CD4-positive, alpha-beta T cell treated with Interleukin-17A for 1 hour (primary cell): Measurements from ENCODE around the gene LRRC3C.
"Not testable (repeated sequence)": the region's sequence is repeated elsewhere in the genome, so short reads cannot be mapped to it uniquely, and the experiment has no call there.

ENCODE experiments used
- DNase-seq: peaks from one replicate; pipeline ENCODE4 v3.0.0-alpha.2; 2020

The LRRC3C gene, protein sequence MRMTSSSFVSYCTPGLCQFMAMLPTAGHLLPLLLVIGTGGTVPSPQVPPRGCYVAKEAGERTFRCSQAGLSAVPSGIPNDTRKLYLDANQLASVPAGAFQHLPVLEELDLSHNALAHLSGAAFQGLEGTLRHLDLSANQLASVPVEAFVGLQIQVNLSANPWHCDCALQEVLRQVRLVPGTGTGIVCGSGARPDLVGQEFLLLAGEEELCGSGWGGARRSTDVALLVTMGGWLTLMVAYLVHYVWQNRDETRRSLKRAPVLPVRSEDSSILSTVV

GRCh38 chr17:39927101-39927928 is at the start of gene LRRC3C, which contains the start of gene ORMDL3:
Gene LRRC3C (plus strand): TSS chr17:39927732. CDS start chr17:39941524, 13,792 bp downstream.
Gene ORMDL3 (minus strand): TSS chr17:39927601. CDS start chr17:39924203, 3,398 bp downstream.
- DNase-seq, result peak; percentile 92

GRCh38 chr17:39886102-39886501 is 41.4 kb upstream of the LRRC3C start:
- DNase-seq, result not testable (repeated sequence)

- DNase-seq, result no peak
Measured at GRCh38 chr17:39887078-39887477, 40.5 kb upstream of the LRRC3C start.

- no peak for DNase-seq
Measured at GRCh38 chr17:39889200-39889599, 38.3 kb upstream of the LRRC3C start.

DNA sequence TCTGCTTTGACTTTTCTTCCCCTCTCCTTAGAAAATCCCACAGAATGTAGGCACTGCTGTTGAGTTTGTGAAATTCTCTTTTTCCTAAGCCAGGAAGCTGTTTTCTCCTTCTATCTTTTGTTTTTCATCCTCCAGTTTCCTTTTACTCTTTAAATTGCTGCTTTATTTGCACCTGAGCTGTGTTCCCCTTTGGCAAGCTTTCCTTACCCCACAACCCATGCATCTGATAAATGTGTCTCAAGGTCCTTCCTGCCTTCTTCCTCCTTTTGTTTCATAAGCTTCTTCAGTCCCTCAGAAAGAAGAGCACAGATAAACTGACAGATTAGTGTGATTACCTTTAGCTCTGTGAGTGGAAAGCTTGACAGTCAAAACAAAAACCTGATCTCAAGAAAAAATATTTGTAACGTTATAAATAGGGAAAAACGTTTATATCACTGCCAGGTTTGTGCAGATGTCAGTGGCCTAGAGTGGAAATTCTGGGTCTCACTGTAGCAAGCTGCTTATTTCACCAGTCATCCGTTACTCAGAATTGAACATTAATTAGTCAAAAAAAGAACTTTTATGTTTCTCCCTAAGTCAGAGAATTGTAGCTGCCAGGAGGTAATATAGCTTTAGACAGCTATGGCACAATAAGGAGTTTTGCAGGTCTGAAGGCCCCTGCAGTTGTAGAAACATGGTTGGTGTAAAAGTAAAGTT is 32.7 kb upstream of the LRRC3C start:
- DNase-seq, result no peak

DNA sequence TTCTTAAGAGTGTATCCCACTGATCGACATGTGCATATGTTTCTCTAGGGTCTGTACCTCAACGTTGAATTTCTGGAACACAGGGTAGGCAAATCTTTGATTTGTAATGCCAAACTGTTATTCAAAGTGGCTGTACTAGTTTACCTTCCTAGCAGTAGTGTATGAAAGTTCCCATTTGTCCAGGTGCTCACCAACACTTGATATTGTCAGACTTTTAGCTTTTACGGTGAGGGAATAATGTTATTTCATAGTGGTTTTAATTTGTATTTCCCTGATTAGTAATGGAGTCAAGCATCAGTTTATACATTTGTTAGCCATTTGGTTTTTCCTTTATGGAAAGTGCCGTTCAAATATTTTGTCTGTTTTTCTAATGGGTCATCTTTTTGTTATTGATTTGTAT is 29.4 kb upstream of the LRRC3C start:
- DNase-seq, result no peak

- no peak for DNase-seq
Measured at GRCh38 chr17:39899215-39899614, 28.3 kb upstream of the LRRC3C start.

DNA sequence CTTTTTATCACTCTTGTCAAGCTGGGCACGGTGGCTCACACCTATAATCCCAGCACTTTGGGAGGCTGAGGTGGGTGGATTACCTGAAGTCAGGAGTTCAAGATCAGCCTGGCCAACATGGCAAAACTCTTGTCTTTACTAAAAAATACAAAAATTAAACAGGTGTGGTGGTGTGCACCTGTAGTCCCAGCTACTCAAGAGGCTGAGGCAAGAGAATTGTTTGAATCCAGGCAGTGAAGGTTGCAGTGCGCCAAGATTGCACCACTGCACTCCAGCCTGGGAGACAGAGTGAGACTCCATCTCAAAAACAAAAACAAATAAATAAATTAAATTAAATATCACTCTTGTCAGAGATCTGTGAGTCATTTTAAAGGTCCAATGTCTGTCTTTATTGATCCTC is 25.5 kb upstream of the LRRC3C start:
- DNase-seq, result not testable (repeated sequence)

- peak; percentile 21 for DNase-seq
Measured at GRCh38 chr17:39903158-39903884, 24.2 kb upstream of the LRRC3C start.

DNA sequence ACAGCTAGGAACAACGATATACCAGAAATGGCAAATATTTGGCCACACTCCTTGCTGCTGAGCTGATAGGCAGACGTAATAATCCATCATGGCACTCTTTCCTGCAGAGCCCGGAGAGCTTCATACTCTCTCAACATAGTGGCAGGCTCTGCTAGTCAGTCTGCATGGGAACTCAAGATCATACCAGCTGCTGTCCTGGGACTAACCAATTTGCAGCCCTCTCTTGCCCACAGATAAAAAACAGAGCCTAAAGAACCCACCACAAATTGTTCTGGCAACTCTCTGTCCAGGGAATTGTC is 22.6 kb upstream of the LRRC3C start:
- no peak for DNase-seq

GRCh38 chr17:39908789-39909352 is 18.7 kb upstream of the LRRC3C start:
- DNase-seq, result no peak

DNA sequence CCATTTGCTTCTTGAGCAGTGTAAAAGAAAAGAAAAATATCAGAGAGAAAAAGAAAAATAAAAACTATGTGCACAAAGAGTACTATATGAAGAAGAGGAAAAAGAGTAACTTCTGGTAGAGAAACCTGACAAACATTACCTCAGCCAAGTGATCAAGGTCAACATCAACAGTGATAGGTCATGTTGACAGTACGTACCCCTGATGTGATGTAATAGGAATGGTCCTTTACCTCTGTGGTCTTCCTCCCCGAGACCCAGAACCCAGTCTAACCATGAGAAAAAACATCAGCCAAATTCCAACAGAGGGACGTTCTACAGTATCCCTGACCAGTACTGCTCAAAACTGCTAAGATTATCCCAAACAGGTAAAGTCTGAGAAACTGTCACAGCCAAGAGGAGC is 13.5 kb upstream of the LRRC3C start:
- no peak for DNase-seq

DNA sequence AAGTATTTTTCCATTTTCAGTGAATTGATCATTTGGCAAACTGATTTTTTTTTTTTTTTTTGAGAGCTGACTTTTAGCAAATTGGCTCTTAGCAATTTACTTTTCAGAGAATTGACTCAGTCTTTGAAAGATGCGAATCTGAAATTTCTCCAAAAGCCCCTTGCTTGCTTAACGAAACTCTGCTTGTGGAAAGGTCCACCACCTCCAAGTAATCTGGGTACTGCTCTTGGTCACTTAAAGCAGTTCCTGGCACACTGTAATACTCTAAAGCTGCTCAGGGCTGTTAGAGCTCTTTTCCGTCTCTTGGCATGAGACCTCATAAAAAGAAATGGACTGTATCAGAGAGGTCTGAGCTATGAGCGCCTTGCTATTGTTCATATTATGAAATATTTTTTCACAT is 12.0 kb upstream of the LRRC3C start:
- no peak for DNase-seq

DNA sequence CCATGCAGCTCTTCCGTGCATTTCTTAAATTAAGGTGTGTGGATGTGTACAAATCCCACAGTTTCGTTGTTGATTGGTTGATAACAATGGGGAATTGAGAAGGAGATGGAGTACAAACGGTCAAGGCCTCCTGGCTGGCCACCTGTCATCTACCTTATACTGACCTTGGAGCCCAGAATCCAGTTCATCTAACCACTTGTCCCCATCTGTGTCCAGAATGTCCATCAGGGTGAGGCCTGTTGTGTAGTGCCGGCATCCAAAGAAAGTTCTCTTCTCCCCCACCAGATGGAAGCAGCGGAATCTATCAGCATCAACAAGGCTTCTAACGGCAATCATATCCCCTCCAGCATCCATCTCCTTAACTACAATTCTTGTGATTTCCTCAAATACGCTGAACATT is 10.6 kb upstream of the LRRC3C start:
- DNase-seq, result no peak

DNA sequence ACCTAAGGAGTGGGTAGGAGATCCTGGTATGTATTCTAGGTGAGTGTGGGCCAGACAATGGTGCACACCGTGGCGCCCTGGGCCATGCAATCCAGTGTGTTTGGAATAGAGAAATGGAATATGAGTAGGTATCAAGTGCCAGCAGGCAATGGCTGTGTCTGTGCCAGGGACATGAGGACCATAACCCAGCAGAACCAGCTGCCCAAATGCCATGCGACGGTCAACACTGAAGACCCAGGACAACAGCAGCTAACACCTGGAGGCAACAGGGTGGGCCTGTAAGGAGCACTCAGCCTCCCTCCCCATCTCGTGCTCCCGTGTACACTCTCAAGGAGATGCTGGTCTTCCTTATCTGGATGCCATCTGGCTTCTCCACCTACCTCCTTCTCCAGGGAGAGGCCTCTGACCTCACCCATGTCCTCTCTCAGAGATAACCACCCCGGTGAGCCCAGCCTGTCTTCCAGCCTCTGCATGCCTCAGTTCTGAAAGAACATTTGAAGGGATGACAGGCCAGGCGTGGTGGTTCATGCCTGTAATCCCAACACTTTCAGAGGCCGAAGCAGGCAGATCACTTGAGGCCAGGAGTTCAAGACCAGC is 8.3 kb upstream of the LRRC3C start:
- no peak for DNase-seq

- peak; percentile 54 for DNase-seq
Measured at GRCh38 chr17:39920218-39921210, 7.0 kb upstream of the LRRC3C start.

- DNase-seq, result peak; percentile 21
Measured at GRCh38 chr17:39921323-39921722, 6.2 kb upstream of the LRRC3C start.

DNA sequence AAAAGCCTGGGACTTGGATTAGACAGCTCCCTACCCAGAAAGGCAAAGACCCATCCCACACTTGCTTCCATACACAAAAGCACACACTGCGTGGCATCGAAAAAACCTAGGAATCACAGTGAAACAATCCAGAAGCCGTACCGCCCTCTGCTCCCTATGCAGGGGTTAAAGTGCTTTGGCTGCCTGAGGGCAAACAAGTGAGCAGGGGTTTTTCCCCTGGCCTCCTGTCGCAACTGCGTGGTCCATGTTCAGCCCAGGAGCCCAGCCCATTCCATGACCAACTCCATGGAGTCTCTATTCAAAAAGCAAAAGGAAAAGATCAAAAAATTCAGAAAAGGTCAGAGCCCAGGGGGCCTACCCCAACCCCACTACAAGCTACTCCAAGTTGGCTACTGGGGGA is 5.5 kb upstream of the LRRC3C start:
- no peak for DNase-seq

- no peak for DNase-seq
Measured at GRCh38 chr17:39923230-39923629, 4.3 kb upstream of the LRRC3C start.

- no peak for DNase-seq
Measured at GRCh38 chr17:39923836-39924690, 3.5 kb upstream of the LRRC3C start.
